ENCODE measurements around the gene USP48.
"Not testable (repeated sequence)": the region's sequence is repeated elsewhere in the genome, so short reads cannot be mapped to it uniquely, and the experiment has no call there.

- not testable (repeated sequence) for TF ChIP-seq ZBTB1 (tag by site-specific recombination; IDR thresholded peaks at IDR 0.05); ZNF830 (tag by site-specific recombination; IDR thresholded peaks at IDR 0.05; ENCODE audit: low read depth); PRDM1 (tag by site-specific recombination; IDR thresholded peaks at IDR 0.05); ZNF624 (tag by site-specific recombination; IDR thresholded peaks at IDR 0.05); ZNF792 (tag by site-specific recombination; IDR thresholded peaks at IDR 0.05); CTCF (tag by site-specific recombination; IDR thresholded peaks at IDR 0.05)
Measured at GRCh38 chr1:21770602-21771001, 12.3 kb downstream of the USP48 start.
